CD4-positive, alpha-beta T cell treated with Interleukin-12 subunit alpha and Interleukin-12 subunit beta, for 1 hour (primary cell): ENCODE results near the gene KRTAP9-6.
"Not testable (repeated sequence)": the region's sequence is repeated elsewhere in the genome, so short reads cannot be mapped to it uniquely, and the experiment has no call there.

Source experiments
- DNase-seq: peaks from one replicate; pipeline ENCODE4 v3.0.0-alpha.2; 2020

Gene KRTAP9-6

GRCh38 chr17:41265078-41265477 is at the start of gene KRTAP9-6:
Gene KRTAP9-6, plus strand, starts transcription at chr17:41265378. Its CDS starts 0 bp downstream, at chr17:41265378.
- DNase-seq, result no peak

GRCh38 chr17:41215681-41216080 is 49.5 kb upstream of the KRTAP9-6 start:
- DNase-seq, result no peak

- DNase-seq, result no peak
These were observed 41.4 kb upstream of the KRTAP9-6 start for GRCh38 chr17:41223821-41224220.

- no peak for DNase-seq
These were observed 39.1 kb upstream of the KRTAP9-6 start for GRCh38 chr17:41226051-41226450.

- DNase-seq, result not testable (repeated sequence)
These were observed 38.5 kb upstream of the KRTAP9-6 start, which contains the start of gene KRTAP9-2 for GRCh38 chr17:41226598-41227095. Gene KRTAP9-2, plus strand, starts transcription at chr17:41226648. Its CDS starts 7 bp downstream, at chr17:41226655.

- DNase-seq, result no peak
These were observed 35.1 kb upstream of the KRTAP9-6 start for GRCh38 chr17:41230094-41230493.

GRCh38 chr17:41231731-41232130 is 33.4 kb upstream of the KRTAP9-6 start:
- DNase-seq, result no peak

- not testable (repeated sequence) for DNase-seq
These were observed 32.6 kb upstream of the KRTAP9-6 start, which contains the start of gene KRTAP9-3 for GRCh38 chr17:41232399-41233105. Gene KRTAP9-3, plus strand, starts transcription at chr17:41232449. Its CDS starts 53 bp downstream, at chr17:41232502.

- not testable (repeated sequence) for DNase-seq
These were observed 28.1 kb upstream of the KRTAP9-6 start for GRCh38 chr17:41237116-41237515.

GRCh38 chr17:41237949-41238437 is 27.2 kb upstream of the KRTAP9-6 start, which contains the start of gene KRTAP9-8:
Gene KRTAP9-8, plus strand, starts transcription at chr17:41237999. Its CDS starts 53 bp downstream, at chr17:41238052.
- DNase-seq, result not testable (repeated sequence)

- not testable (repeated sequence) for DNase-seq
These were observed 18.0 kb upstream of the KRTAP9-6 start for GRCh38 chr17:41246995-41247787.

- not testable (repeated sequence) for DNase-seq
These were observed 15.4 kb upstream of the KRTAP9-6 start, which contains the start of gene KRTAP9-4 for GRCh38 chr17:41249637-41250240. Gene KRTAP9-4, plus strand, starts transcription at chr17:41249687. Its CDS starts 34 bp downstream, at chr17:41249721.

- no peak for DNase-seq
These were observed 13.9 kb upstream of the KRTAP9-6 start for GRCh38 chr17:41251261-41251660.

- DNase-seq, result no peak
These were observed 10.3 kb upstream of the KRTAP9-6 start for GRCh38 chr17:41254861-41255260.

GRCh38 chr17:41255381-41256290 is 9.5 kb upstream of the KRTAP9-6 start, which contains the start of gene KRTAP9-9:
Gene KRTAP9-9, plus strand, starts transcription at chr17:41255384.
- DNase-seq, result not testable (repeated sequence)

- DNase-seq, result no peak
These were observed 8.9 kb upstream of the KRTAP9-6 start for GRCh38 chr17:41256291-41256685.

- no peak for DNase-seq
These were observed 6.8 kb upstream of the KRTAP9-6 start for GRCh38 chr17:41258406-41258805.

GRCh38 chr17:41263212-41263611 is 2.0 kb upstream of the KRTAP9-6 start:
- DNase-seq, result no peak

GRCh38 chr17:41264599-41264998 is 579 bp upstream of the KRTAP9-6 start:
- no peak for DNase-seq

GRCh38 chr17:41267711-41268110 is 2.5 kb downstream of the KRTAP9-6 start:
- no peak for DNase-seq

GRCh38 chr17:41271323-41271722 is 6.1 kb downstream of the KRTAP9-6 start:
- not testable (repeated sequence) for DNase-seq
